Urothelium cell line (cell line): ENCODE measurements around the gene BCAS3.

Experiments
- DNase-seq: peaks from one replicate; pipeline ENCODE4 v3.0.0; 2011; ENCODE audit warnings: low spot score, mixed read lengths
- FAIRE-seq: peaks from 2 replicates; lab custom pipeline; 2011; peaks lifted over from hg19 to GRCh38; lab: Jason Lieb, UNC

BCAS3 gene

DNA sequence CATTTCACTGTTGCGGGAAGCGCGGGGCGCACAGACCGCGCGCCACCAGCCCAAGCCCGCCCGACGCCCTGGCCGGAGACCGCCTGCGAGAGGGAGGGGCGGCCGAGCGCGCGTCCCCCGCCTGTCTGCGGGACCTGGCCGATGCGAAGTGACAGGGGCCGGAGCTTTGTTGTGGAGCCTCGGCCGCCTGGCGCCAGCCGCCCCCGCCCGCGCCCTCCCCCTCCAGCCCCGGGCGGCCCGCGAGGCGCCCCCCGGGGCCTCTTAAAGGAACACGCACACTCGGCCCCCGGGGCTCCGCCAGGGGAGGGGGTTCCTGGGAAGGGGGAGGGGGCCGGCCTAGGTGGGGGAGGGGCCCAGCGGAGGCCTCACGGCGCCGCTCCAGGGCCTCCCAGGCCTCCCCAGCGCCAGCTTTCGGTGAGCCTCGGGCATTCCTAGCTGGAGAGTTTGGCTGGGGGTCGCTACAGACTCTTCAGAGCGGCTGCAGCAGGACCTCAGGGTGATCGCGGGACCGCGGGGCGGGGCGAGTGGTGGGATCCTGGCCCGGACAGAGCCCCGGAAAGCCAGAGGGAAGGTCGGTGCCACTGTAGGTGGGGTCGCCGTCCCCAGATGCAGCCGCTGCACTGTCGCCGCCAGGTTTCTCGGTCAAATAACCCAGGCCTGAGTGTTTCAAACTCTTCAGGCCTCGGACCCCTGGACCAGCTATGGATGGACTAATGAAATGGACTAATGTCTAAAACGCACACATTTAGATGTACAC is 719.6 kb downstream of the BCAS3 start:
- FAIRE-seq (peak; percentile 27), DNase-seq (no peak)

GRCh38 chr17:61398721-61399130 is 721.1 kb downstream of the BCAS3 start:
- FAIRE-seq (no peak), DNase-seq (no peak)

DNA sequence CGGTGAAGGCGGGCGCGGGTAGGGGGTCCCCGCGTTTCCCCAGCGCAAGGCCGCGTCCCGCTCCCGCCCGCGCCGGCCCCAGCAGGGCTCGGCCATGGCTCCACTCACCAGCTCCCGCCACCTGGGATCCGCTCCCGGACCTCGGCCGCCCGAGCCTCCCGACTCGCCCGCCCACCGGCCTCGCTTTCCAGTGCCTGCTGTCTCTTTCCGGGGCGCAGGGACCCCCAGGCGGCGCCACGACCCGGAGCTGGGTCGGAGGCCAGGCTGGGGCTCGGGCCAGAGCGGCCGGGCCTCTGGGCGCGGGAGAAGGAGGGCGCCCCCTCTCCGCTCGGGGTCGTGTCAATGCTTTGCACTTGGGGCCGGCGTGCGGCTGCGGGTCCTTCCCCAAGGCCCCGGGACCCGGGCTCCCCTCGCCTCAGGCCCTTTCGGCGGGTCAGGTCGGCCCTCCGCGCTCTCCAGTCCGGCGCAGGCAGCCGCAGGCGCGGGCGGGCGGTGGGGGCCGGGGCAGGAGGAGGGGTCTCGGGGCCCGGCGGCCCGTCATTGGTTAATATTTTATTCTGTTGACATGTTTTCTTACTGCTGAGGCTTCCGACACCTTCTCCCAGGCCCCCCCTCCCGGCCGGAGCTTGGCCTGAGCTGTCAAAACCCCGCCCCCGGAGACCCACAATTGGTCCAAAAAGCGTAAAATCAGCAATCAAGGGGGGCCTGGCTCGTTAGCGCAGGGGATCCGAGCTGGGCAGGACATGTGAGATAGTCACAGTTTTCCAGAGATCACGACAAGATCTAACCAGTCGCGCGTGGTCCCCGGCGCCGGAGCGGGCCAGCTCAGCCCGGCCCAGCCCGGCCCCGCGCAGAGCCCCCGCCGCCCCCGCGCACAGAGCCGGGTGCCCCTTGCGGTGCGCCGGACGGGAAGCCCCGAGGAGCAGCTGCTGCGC is 721.7 kb downstream of the BCAS3 start, which contains the start of gene TBX2:
Gene TBX2, plus strand, starts transcription at position 713 of the 935 bp plus-strand sequence. CDS start 334 bp downstream, outside the sequence.
- no peak for FAIRE-seq
- DNase-seq: no peak

- no peak for DNase-seq
Observed at GRCh38 chr17:61400066-61400716, 722.5 kb downstream of the BCAS3 start.

DNA sequence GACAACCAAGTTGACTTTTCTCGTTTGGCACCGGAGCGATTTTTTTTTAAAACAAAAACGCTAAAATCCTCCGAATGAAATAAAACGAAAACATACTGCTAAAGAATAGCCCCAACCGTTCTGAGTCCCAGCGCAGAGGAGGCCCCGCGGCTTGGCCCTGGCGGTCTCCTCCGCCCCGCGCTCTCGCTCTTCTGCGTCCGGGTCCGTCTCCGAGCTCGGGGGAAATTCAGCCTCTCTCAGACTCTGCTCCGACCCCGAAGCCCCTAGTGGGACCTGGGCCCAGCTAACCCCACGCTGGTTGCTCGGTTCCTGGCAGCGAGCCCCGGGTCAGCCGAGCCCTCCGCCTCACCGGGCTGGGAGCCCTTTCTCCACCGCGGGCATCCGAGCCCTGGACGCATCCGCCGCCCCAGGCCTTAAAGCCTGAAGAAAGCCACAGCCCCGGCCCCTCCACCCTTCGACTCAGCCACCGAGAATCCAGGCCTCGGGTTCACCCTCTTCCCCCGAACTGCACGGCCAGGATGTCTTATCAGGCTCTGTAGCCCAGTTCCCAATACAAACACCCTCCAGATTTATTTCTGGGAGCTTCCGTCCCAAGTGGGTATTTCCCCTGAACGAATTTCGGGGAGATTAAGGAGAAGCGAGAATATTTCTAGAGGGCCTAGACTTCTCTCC is 723.2 kb downstream of the BCAS3 start:
- FAIRE-seq (no peak), DNase-seq (no peak)

More at GRCh38 chr17:61400066-61400716, 722.5 kb downstream of the BCAS3 start:
- FAIRE-seq: no peak

DNA sequence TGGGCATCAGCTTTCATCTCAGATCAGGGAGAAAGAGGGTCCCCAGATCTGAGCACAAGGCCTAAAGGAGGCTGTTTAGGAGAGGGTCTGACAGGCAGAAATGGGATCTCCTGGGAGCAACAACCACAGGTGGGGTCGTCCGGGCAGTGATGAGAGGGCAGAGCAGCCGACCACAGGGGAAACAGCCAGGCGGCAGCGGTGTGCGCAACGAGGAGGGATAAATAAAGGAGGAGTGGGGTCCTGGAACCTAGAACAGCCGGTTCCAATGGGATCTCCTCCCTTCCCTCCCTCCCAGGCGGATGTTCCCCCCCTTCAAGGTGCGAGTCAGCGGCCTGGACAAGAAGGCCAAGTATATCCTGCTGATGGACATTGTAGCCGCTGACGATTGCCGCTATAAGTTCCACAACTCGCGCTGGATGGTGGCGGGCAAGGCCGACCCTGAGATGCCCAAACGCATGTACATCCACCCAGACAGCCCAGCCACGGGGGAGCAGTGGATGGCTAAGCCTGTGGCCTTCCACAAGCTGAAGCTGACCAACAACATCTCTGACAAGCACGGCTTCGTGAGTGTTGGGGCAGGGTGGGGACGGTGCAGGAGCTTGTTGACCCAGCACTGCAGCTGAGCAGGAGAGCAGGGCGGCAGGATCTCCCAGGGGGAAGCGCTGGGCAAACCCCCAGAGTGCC is 723.9 kb downstream of the BCAS3 start:
- FAIRE-seq: peak; percentile 93
- no peak for DNase-seq

- FAIRE-seq: no peak
- DNase-seq: no peak
Observed at GRCh38 chr17:61402073-61402541, 724.5 kb downstream of the BCAS3 start.

DNA sequence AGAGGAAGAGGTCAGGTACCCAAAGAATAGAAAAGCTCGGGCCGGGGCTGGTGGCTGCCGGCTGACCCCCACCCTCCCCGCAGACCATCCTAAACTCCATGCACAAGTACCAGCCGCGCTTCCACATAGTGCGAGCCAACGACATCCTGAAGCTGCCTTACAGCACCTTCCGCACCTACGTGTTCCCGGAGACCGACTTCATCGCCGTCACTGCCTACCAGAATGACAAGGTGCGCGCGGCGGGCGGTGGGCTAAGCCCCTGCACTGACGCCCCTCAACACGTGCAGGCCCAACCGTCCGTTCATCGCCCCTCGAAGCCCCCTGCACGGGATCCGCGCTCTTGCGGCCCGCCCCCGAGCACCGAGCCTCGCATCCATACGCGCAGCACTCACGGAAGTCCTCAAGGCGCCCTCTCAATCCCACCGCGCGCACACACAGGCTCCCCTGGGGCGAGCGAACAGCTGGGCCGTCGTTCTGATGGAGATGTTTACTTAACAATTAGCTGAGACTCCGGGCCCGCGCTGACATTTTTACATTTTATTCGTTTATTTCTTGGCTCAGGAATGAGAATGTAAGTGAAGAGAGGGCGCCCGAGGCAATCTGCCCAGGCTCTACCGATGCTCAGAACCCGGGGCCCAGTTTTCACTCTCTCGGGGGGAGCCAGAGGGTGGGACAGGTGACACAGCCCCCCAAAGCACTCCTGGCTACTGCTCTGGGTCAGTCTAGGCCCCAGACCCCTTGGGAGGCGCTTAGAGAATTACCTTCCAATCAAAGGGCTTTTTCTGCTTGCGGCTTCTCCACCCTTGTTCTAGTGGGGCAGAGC is 725.5 kb downstream of the BCAS3 start:
- DNase-seq (no peak), FAIRE-seq (peak; percentile 59)

DNA sequence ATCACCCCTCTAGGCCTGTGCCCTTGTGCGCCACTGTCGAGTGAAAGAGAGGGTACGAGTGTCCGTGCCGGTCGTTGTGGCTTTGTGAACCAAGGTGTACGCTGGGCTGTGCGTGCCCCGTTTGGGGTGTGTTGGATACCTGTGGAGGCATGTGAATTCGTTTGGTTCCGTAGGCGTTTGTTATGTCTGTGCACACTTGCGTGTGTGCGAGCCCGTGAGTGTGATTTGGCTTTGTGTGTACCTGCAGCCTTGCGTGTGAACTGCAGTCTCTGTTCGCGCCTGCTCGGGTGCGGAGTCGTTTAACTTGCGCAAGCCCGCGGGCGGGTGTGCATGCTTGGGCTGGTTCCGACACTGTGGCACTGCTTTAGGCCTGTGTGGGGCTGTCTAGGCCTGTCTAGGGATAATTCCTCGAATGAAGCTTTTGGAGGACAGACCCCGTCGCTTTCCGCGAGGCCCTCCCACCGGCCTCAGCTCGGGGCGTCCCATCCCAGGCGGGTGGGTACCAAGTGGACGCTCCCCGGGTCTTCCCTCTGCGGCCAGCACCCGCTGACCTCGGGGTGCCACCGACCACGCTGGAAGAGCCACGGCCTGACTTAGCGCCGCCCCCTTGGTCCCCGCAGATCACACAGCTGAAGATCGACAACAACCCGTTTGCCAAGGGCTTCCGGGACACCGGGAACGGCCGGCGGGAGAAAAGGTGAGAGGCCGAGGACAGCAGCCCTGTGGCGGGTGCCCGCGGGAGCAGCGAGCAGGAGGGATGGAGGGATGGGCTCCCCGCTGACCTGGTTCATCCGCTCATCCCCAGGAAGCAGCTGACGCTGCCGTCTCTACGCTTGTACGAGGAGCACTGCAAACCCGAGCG is 726.4 kb downstream of the BCAS3 start:
- peak; percentile 93 for FAIRE-seq

GRCh38 chr17:61404663-61404912 is 726.9 kb downstream of the BCAS3 start:
- FAIRE-seq: no peak
- no peak for DNase-seq

More for the DNA sequence above, 726.4 kb downstream of the BCAS3 start:
- DNase-seq: no peak

DNA sequence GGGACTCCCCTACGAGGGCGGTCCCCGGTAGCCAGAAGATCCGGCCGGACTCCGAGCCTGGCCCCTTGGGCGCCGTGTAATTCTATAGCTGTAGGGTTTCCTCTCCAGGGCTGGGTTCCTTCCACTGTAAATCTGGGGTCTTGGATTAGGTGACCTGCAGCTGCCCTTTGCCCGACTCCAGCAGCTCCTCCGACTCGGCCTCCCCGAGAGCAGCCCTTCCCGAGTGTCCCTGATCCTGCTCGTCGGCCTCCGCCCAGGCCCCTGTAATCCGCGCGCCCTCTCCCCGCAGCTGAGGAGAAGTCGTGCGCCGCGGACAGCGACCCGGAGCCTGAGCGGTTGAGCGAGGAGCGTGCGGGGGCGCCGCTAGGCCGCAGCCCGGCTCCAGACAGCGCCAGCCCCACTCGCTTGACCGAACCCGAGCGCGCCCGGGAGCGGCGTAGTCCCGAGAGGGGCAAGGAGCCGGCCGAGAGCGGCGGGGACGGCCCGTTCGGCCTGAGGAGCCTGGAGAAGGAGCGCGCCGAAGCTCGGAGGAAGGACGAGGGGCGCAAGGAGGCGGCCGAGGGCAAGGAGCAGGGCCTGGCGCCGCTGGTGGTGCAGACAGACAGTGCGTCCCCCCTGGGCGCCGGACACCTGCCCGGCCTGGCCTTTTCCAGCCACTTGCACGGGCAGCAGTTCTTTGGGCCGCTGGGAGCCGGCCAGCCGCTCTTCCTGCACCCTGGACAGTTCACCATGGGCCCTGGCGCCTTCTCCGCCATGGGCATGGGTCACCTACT is 727.4 kb downstream of the BCAS3 start:
- no peak for DNase-seq
- no peak for FAIRE-seq

DNA sequence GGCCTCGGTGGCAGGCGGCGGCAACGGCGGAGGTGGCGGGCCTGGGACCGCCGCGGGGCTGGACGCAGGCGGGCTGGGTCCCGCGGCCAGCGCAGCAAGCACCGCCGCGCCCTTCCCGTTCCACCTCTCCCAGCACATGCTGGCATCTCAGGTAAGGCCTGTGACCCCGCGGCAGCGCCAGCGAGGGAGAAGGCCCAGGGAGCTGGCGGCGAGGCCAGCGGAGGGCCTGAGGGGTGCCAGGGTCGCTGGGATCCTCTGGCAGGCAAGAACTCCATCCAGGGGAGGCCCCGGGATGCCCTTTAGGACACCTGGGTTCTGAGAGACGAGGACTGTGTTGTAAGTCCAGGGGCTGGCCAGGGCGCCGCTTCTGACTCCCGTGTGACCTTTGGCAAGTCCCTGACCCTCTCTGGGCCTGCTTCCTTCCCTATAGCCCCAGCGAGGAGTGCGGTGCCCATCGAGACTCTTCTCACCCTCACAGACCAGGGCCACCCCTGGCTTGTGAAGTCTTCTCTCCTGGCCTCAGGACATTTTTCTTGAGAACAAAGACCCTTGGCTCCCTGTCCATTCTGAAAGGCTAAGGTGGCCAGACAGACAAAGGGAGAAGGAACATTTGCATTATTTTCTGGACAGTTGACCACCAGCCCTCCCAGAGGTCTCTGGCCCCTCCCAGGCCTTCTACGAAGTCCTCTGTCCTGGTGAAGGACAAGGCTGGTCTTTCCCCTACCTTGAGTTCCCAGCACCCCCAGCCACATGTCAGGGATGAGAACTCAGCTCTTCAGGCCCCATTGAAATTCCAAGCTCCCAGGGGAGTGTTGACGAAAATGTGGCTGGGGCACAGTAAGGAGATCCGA is 728.3 kb downstream of the BCAS3 start:
- DNase-seq: no peak
- peak; percentile 35 for FAIRE-seq

DNA sequence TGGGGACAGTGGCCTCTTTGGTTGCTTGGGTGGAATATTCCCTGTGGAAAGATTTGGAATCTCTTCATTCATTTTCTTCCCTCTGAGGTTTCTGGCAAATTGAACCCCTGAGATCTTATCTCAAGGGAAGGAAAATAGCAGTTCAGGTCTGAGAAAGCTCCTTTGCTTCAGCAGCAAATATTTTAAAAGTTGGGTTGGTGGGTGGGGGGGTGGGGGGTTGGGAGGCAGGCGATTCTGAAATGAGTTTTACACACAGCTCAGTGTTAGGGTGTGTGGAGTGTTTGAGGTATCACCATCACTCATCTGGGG is 728.8 kb downstream of the BCAS3 start:
- FAIRE-seq (no peak), DNase-seq (no peak)

DNA sequence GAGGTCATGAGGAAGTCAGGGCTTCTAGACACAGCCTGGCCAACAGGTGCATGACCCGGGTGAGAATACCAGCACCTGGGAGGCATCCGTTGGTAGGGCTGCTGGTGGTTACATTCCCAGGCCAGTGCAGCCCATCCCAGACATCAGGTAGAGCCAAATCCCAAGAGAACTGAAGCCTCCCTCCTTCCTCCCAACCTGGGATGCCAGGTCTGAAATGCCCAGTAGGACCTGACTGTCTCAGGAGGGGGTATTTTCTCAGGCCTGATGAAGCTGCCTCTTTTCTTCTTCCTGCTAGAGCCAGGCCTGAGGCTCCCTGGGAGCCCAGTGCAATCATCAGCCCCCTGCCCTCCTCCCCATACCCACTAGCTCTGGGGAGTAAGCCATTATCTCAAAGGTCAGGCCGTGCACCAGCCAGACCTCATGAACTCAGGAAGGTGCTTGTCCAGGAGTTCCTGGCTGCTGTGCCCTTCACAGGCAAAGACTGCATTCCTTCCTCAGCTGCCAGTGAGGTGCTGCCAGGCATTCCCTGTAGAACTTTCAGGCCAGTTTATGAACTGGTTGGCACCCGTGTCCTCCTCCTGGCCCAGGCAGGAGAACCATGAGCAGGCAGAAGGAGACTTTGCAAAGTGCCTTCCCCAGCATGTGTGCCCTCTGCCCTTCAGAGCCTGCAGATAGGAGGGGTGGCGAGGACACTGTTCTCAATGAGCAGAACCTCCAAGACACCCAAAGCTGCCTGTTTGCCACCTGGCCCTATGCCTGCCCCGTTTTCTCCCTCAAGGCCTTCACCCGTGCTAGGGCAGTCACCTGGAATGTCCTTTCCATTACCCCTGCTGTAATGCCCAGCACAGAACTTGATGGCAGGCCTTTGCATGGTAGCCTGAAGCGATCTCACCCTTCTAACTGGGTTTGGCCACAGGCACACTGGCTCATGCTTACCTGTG is 729.6 kb downstream of the BCAS3 start:
- DNase-seq: no peak
- FAIRE-seq: peak; percentile 92

DNA sequence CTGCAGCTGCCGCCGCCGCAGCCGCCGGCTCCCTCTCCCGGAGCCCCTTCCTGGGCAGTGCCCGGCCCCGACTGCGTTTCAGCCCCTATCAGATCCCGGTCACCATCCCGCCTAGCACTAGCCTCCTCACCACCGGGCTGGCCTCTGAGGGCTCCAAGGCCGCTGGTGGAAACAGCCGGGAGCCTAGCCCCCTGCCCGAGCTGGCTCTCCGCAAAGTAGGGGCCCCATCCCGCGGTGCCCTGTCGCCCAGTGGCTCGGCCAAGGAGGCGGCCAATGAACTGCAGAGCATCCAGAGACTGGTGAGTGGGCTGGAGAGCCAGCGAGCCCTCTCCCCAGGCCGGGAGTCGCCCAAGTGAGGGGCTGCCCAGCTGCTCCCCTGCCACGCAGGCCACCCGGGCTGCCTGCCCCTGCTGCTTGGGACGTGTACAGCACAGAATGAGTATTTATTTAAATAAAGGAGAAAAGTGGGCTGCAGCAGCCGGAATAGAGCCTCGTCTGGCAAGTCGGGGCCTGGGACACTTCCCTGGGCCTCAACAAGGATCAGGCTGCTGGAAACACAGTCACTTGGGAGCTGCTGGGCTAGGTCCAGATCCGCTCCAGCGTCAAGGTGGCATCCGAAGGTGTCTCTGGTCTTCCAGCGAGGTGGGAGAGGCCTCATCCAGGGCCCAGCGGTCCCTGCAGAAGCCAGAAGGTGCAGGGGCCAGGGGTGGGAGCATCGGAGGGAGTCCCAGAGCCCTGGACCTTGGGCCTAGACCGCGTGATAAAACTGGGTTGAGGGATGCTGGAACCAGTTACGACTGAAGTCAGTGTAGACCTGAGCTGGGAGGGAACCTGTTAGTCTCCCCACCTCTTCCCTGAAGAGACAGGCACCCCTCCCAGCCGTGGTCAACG is 730.7 kb downstream of the BCAS3 start:
- DNase-seq (no peak), FAIRE-seq (peak; percentile 94)
